Umbilical cord (tissue), 2 donors: Measurements from ENCODE around the gene EML3. TPM values are rescaled to one million over a fixed set of nuclear protein-coding genes. Genes with fewer than 3 reads are reported as not detected.
A peak's percentile ranks its signal among the peaks of the same experiment; 100 is the strongest.

Source experiments
- DNase-seq: peaks from one replicate; pipeline ENCODE4 v3.0.0-alpha.2; 2015; ENCODE audit warnings: low spot score
- total RNA-seq: library from RNA; depleted of rRNA; stranded (reverse); fragments of >200 nt; gene quantifications from one replicate; pipeline ENCODE4 v1.2.3, GENCODE V29; 2014; ENCODE audit warnings: low replicate concordance; ENCODE audit not compliant: insufficient read depth

EML3 gene
- total RNA-seq, 1 donor from 2014 or later: 41.7 TPM

GRCh38 chr11:62553839-62554361, 58.7 kb downstream of the EML3 start:
- no peak for DNase-seq

DNA sequence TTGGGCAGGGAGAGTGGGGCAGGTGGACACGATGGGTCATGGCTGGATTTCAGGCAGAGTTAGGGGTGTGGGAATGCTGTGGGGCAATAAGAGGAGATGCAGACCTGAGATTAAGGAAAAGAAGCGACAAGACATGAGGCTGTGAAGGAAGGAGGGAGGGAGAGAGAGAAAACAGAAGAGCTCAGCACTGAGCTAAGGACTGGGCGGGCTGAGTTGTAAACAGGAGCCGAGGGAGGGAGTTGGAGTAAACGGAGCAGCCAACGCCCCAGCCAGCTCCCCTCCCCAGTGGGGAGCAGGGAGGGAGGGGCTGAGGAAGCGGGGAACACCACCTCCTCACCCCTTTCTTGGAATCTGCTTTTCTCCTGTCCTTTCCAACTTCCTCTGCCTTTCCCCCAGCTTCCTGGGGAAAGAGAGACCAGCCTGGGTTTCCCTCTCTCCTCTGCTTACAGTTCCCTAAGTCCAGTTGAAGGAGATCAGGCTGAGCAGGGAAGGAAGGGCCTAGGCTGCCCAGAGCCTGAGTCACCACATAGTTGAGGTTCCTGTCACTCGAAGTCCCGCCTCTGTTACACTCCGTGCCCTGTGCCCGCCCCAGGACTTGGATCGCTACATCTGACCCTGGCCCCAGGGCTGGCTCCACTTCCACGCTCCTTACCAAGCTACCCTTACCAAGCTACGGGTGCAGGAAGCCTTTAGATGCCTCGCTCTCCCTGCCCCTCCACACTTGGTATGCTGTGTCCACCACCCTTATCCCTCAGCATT, 59.3 kb downstream of the EML3 start:
- DNase-seq: peak; percentile 96

GRCh38 chr11:62552485-62553079, 60.0 kb downstream of the EML3 start:
- peak; percentile 77 for DNase-seq

Other genes with a start within 250 kb of the EML3 start
- not detected for gene SCGB1A1, start 193.7 kb downstream of the EML3 start, total RNA-seq
- 550 TPM for gene AHNAK, start 66.0 kb downstream of the EML3 start, total RNA-seq
- 944 TPM for gene EEF1G, start 38.9 kb downstream of the EML3 start, total RNA-seq
- gene TUT1, start 21.3 kb downstream of the EML3 start, total RNA-seq: 2.4 TPM
- 58.3 TPM for gene MTA2, start 10.9 kb downstream of the EML3 start, total RNA-seq
- 8.7 TPM for gene ROM1, start 482 bp upstream of the EML3 start, total RNA-seq
- gene B3GAT3, start 9.2 kb upstream of the EML3 start, total RNA-seq: 7.9 TPM
- 96.8 TPM for gene GANAB, start 33.8 kb upstream of the EML3 start, total RNA-seq
- gene INTS5, start 40.5 kb upstream of the EML3 start, total RNA-seq: 11.3 TPM
- gene C11orf98, start 52.4 kb upstream of the EML3 start, total RNA-seq: 14.2 TPM
- 3.1 TPM for gene CSKMT, start 52.5 kb upstream of the EML3 start, total RNA-seq
- 2.9 TPM for gene UQCC3, start 58.9 kb upstream of the EML3 start, total RNA-seq
- 0.72 TPM for gene LBHD1, start 59.5 kb upstream of the EML3 start, total RNA-seq
- gene UBXN1, start 66.3 kb upstream of the EML3 start, total RNA-seq: 98.0 TPM
- 3.1 TPM for gene LRRN4CL, start 76.8 kb upstream of the EML3 start, total RNA-seq
- gene BSCL2, start 94.6 kb upstream of the EML3 start, total RNA-seq: 6.3 TPM
- not detected for gene GNG3, start 94.9 kb upstream of the EML3 start, total RNA-seq
- 13.5 TPM for gene HNRNPUL2, start 114.7 kb upstream of the EML3 start, total RNA-seq
- gene TTC9C, start 115.7 kb upstream of the EML3 start, total RNA-seq: 27.0 TPM
- 6.5 TPM for gene ZBTB3, start 141.4 kb upstream of the EML3 start, total RNA-seq
- gene POLR2G, start 148.8 kb upstream of the EML3 start, total RNA-seq: 24.6 TPM
- gene TAF6L, start 158.6 kb upstream of the EML3 start, total RNA-seq: 10.1 TPM
- gene TMEM179B, start 174.6 kb upstream of the EML3 start, total RNA-seq: 11.1 TPM
- 33.5 TPM for gene TMEM223, start 179.2 kb upstream of the EML3 start, total RNA-seq
- 22.6 TPM for gene NXF1, start 192.7 kb upstream of the EML3 start, total RNA-seq
- 44.3 TPM for gene STX5, start 219.3 kb upstream of the EML3 start, total RNA-seq
- gene TEX54, start 220.1 kb upstream of the EML3 start, total RNA-seq: not detected
- 44.3 TPM for gene WDR74, start 226.8 kb upstream of the EML3 start, total RNA-seq